ENCODE data around the gene FUT8.

FUT8 gene

GRCh38 chr14:65533736-65534404 lies 121.3 kb downstream of the FUT8 start:
- Histone ChIP-seq H3K4me3 (ENCODE audit: low read length, poor library complexity, severe bottlenecking) (no peak overlapping the region), H3K4me2 (ENCODE audit: low read depth, low read length, poor library complexity, severe bottlenecking) (no peak overlapping the region), H3K79me2 (ENCODE audit: insufficient read depth, low read length) (peaks cover 55% of the 10 kb centered on the region), H3K9me2 (replicated peaks; ENCODE audit: low read depth, low read length) (no peaks in the 10 kb centered on the region), H3K9me3 (ENCODE audit: insufficient read depth, low read depth, low read length) (0 out of 2 replicates have a peak, but pooled peaks cover 6% of the 10 kb centered on the region), H3F3A (ENCODE audit: low read depth) (no peaks in the 10 kb centered on the region), H2AFZ (ENCODE audit: low read length) (no peak overlapping the region), H3K9ac (ENCODE audit: low read depth, low read length, poor library complexity, severe bottlenecking) (no peak overlapping the region), H3K36me3 (ENCODE audit: insufficient read depth, low read length) (no peaks in the 10 kb centered on the region), H4K20me1 (ENCODE audit: insufficient read depth, low read length, poor library complexity, severe bottlenecking) (no peaks in the 10 kb centered on the region), H3K27me3 (ENCODE audit: insufficient read depth, low read length, poor library complexity, severe bottlenecking) (no peaks in the 10 kb centered on the region), H3K4me1 (ENCODE audit: insufficient read depth, low read length, poor library complexity, severe bottlenecking) (no peaks in the 10 kb centered on the region)
- TF ChIP-seq EZH2phosphoT487 (IDR thresholded peaks at IDR 0.05; ENCODE audit: borderline replicate concordance) (no peak), CTCF (conservative IDR thresholded peaks at IDR 0.05; ENCODE audit: low read length) (no peak)

GRCh38 chr14:65536781-65537423 lies 124.4 kb downstream of the FUT8 start:
- 0 out of 2 replicates have a peak, but pooled peaks cover 6% of the 10 kb centered on the region for H3K9me3 ChIP-seq (ENCODE audit: insufficient read depth, low read depth, low read length)
- no peak overlapping the region for H2AFZ ChIP-seq (ENCODE audit: low read length)
- H3K4me1 ChIP-seq (ENCODE audit: insufficient read depth, low read length, poor library complexity, severe bottlenecking): no peaks in the 10 kb centered on the region
- no peak overlapping the region for H3K4me3 ChIP-seq (ENCODE audit: low read length, poor library complexity, severe bottlenecking)
- no peak for TF ChIP-seq EZH2phosphoT487 (IDR thresholded peaks at IDR 0.05; ENCODE audit: borderline replicate concordance)
- TF ChIP-seq CTCF (conservative IDR thresholded peaks at IDR 0.05; ENCODE audit: low read length): no peak
- H3K36me3 ChIP-seq (ENCODE audit: insufficient read depth, low read length): no peaks in the 10 kb centered on the region
- no peaks in the 10 kb centered on the region for H4K20me1 ChIP-seq (ENCODE audit: insufficient read depth, low read length, poor library complexity, severe bottlenecking)
- no peaks in the 10 kb centered on the region for H3F3A ChIP-seq (ENCODE audit: low read depth)
- H3K9ac ChIP-seq (ENCODE audit: low read depth, low read length, poor library complexity, severe bottlenecking): no peak overlapping the region
- H3K9me2 ChIP-seq (replicated peaks; ENCODE audit: low read depth, low read length): no peaks in the 10 kb centered on the region
- H3K79me2 ChIP-seq (ENCODE audit: insufficient read depth, low read length): peaks cover 46% of the 10 kb centered on the region
- H3K27me3 ChIP-seq (ENCODE audit: insufficient read depth, low read length, poor library complexity, severe bottlenecking): no peaks in the 10 kb centered on the region
- H3K4me2 ChIP-seq (ENCODE audit: low read depth, low read length, poor library complexity, severe bottlenecking): no peak overlapping the region

GRCh38 chr14:65548878-65549277 lies 136.3 kb downstream of the FUT8 start:
- Histone ChIP-seq H2AFZ (ENCODE audit: low read length) (no peak overlapping the region), H3K27me3 (ENCODE audit: insufficient read depth, low read length, poor library complexity, severe bottlenecking) (no peaks in the 10 kb centered on the region), H3K4me3 (ENCODE audit: low read length, poor library complexity, severe bottlenecking) (no peak overlapping the region), H3F3A (ENCODE audit: low read depth) (no peaks in the 10 kb centered on the region), H3K9me3 (ENCODE audit: insufficient read depth, low read depth, low read length) (peaks cover 3% of the 10 kb centered on the region; the same call in 1 of the 2 replicates), H3K9me2 (replicated peaks; ENCODE audit: low read depth, low read length) (no peaks in the 10 kb centered on the region), H3K4me2 (ENCODE audit: low read depth, low read length, poor library complexity, severe bottlenecking) (no peak overlapping the region), H3K36me3 (ENCODE audit: insufficient read depth, low read length) (no peaks in the 10 kb centered on the region), H3K79me2 (ENCODE audit: insufficient read depth, low read length) (peaks cover 22% of the 10 kb centered on the region), H4K20me1 (ENCODE audit: insufficient read depth, low read length, poor library complexity, severe bottlenecking) (no peaks in the 10 kb centered on the region), H3K4me1 (ENCODE audit: insufficient read depth, low read length, poor library complexity, severe bottlenecking) (no peaks in the 10 kb centered on the region), H3K9ac (ENCODE audit: low read depth, low read length, poor library complexity, severe bottlenecking) (no peak overlapping the region)
- TF ChIP-seq CTCF (conservative IDR thresholded peaks at IDR 0.05; ENCODE audit: low read length) (no peak), EZH2phosphoT487 (IDR thresholded peaks at IDR 0.05; ENCODE audit: borderline replicate concordance) (no peak)

Data from Loucy (cell line).